Measurements from ENCODE around the gene RIMS4.

- TF ChIP-seq, protein P1, sequence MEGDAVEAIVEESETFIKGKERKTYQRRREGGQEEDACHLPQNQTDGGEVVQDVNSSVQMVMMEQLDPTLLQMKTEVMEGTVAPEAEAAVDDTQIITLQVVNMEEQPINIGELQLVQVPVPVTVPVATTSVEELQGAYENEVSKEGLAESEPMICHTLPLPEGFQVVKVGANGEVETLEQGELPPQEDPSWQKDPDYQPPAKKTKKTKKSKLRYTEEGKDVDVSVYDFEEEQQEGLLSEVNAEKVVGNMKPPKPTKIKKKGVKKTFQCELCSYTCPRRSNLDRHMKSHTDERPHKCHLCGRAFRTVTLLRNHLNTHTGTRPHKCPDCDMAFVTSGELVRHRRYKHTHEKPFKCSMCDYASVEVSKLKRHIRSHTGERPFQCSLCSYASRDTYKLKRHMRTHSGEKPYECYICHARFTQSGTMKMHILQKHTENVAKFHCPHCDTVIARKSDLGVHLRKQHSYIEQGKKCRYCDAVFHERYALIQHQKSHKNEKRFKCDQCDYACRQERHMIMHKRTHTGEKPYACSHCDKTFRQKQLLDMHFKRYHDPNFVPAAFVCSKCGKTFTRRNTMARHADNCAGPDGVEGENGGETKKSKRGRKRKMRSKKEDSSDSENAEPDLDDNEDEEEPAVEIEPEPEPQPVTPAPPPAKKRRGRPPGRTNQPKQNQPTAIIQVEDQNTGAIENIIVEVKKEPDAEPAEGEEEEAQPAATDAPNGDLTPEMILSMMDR (IDR thresholded peaks at IDR 0.05), result no peak
- TF ChIP-seq POLR2A (IDR thresholded peaks at IDR 0.05), result no peak
- no peak for TF ChIP-seq POLR2AphosphoS5 (IDR thresholded peaks at IDR 0.05; ENCODE audit: insufficient read depth in 1 of 2, low read depth in 1 of 2)
Measured at GRCh38 chr20:44770484-44771171, 39.7 kb downstream of the RIMS4 start.
